Measurements from ENCODE around the gene TSPEAR.
"Not testable (repeated sequence)": the region's sequence is repeated elsewhere in the genome, so short reads cannot be mapped to it uniquely, and the experiment has no call there.

TSPEAR gene

GRCh38 chr21:44550807-44551206 lies 160.6 kb downstream of the TSPEAR start:
- no peak for FAIRE-seq
- no peak for TF ChIP-seq POLR2A (IDR thresholded peaks at IDR 0.05; ENCODE audit: low read depth, low read length)
- DNase-seq (ENCODE audit: insufficient read length, low spot score) = no peak

- not testable (repeated sequence) for DNase-seq (ENCODE audit: insufficient read length, low spot score); FAIRE-seq
Observed at GRCh38 chr21:44550285-44550684, 161.1 kb downstream of the TSPEAR start.

- no peak for FAIRE-seq
- TF ChIP-seq POLR2A (IDR thresholded peaks at IDR 0.05; ENCODE audit: low read depth, low read length) = no peak
- TF ChIP-seq POLR2AphosphoS5 (IDR thresholded peaks at IDR 0.05; ENCODE audit: low read depth, low read length) = no peak
- TF ChIP-seq POU2F2 (IDR thresholded peaks at IDR 0.05; ENCODE audit: low read depth, low read length) = no peak
- no peak for TF ChIP-seq TAF1 (IDR thresholded peaks at IDR 0.05; ENCODE audit: low read depth, low read length)
- TF ChIP-seq PAX5 (IDR thresholded peaks at IDR 0.05; ENCODE audit: insufficient read depth, low read length, severe bottlenecking) = no peak
- TF ChIP-seq SPI1 (IDR thresholded peaks at IDR 0.05; ENCODE audit: low read depth, low read length) = no peak
- DNase-seq (ENCODE audit: insufficient read length, low spot score) = no peak
Observed at GRCh38 chr21:44549525-44550211, 161.7 kb downstream of the TSPEAR start.

- no peak for TF ChIP-seq POLR2A (IDR thresholded peaks at IDR 0.05; ENCODE audit: low read depth, low read length)
- TF ChIP-seq PAX5 (IDR thresholded peaks at IDR 0.05; ENCODE audit: insufficient read depth, low read length, severe bottlenecking) = no peak
- no peak for FAIRE-seq
- DNase-seq (ENCODE audit: insufficient read length, low spot score) = no peak
Observed at GRCh38 chr21:44548922-44549321, 162.4 kb downstream of the TSPEAR start.

GRCh38 chr21:44548381-44548780 lies 163.0 kb downstream of the TSPEAR start:
- TF ChIP-seq POLR2A (IDR thresholded peaks at IDR 0.05; ENCODE audit: low read depth, low read length) (no peak), POLR2AphosphoS5 (IDR thresholded peaks at IDR 0.05; ENCODE audit: low read depth, low read length) (no peak), POU2F2 (IDR thresholded peaks at IDR 0.05; ENCODE audit: low read depth, low read length) (no peak), PAX5 (IDR thresholded peaks at IDR 0.05; ENCODE audit: insufficient read depth, low read length, severe bottlenecking) (no peak), TAF1 (IDR thresholded peaks at IDR 0.05; ENCODE audit: low read depth, low read length) (no peak), SPI1 (IDR thresholded peaks at IDR 0.05; ENCODE audit: low read depth, low read length) (no peak)
- DNase-seq (ENCODE audit: insufficient read length, low spot score) (no peak), FAIRE-seq (no peak)

- TF ChIP-seq POU2F2 (IDR thresholded peaks at IDR 0.05; ENCODE audit: low read depth, low read length) (no peak), TAF1 (IDR thresholded peaks at IDR 0.05; ENCODE audit: low read depth, low read length) (no peak), SPI1 (IDR thresholded peaks at IDR 0.05; ENCODE audit: low read depth, low read length) (no peak)
- FAIRE-seq = no peak
- DNase-seq (ENCODE audit: insufficient read length, low spot score) = no peak
Observed at GRCh38 chr21:44547656-44548331, 163.6 kb downstream of the TSPEAR start.

GRCh38 chr21:44544566-44544965 lies 166.8 kb downstream of the TSPEAR start:
- FAIRE-seq = no peak

GRCh38 chr21:44542716-44543115 lies 168.7 kb downstream of the TSPEAR start:
- DNase-seq (ENCODE audit: insufficient read length, low spot score) (no peak), FAIRE-seq (no peak)
- TF ChIP-seq TAF1 (IDR thresholded peaks at IDR 0.05; ENCODE audit: low read depth, low read length) = no peak
- TF ChIP-seq POLR2A (IDR thresholded peaks at IDR 0.05; ENCODE audit: low read depth, low read length) = no peak
- TF ChIP-seq SPI1 (IDR thresholded peaks at IDR 0.05; ENCODE audit: low read depth, low read length) = no peak
- TF ChIP-seq POU2F2 (IDR thresholded peaks at IDR 0.05; ENCODE audit: low read depth, low read length) = no peak
- no peak for TF ChIP-seq POLR2AphosphoS5 (IDR thresholded peaks at IDR 0.05; ENCODE audit: low read depth, low read length)
- no peak for TF ChIP-seq PAX5 (IDR thresholded peaks at IDR 0.05; ENCODE audit: insufficient read depth, low read length, severe bottlenecking)

More at GRCh38 chr21:44544566-44544965, 166.8 kb downstream of the TSPEAR start:
- no peak for DNase-seq (ENCODE audit: insufficient read length, low spot score)
- no peak for TF ChIP-seq POLR2A (IDR thresholded peaks at IDR 0.05; ENCODE audit: low read depth, low read length)
- no peak for TF ChIP-seq TAF1 (IDR thresholded peaks at IDR 0.05; ENCODE audit: low read depth, low read length)
- TF ChIP-seq POLR2AphosphoS5 (IDR thresholded peaks at IDR 0.05; ENCODE audit: low read depth, low read length) = no peak
- TF ChIP-seq SPI1 (IDR thresholded peaks at IDR 0.05; ENCODE audit: low read depth, low read length) = no peak
- no peak for TF ChIP-seq POU2F2 (IDR thresholded peaks at IDR 0.05; ENCODE audit: low read depth, low read length)
- TF ChIP-seq PAX5 (IDR thresholded peaks at IDR 0.05; ENCODE audit: insufficient read depth, low read length, severe bottlenecking) = no peak

GRCh38 chr21:44540741-44541288 lies 170.6 kb downstream of the TSPEAR start:
- no peak for DNase-seq (ENCODE audit: insufficient read length, low spot score)
- FAIRE-seq = no peak
- TF ChIP-seq POU2F2 (IDR thresholded peaks at IDR 0.05; ENCODE audit: low read depth, low read length) (no peak), POLR2AphosphoS5 (IDR thresholded peaks at IDR 0.05; ENCODE audit: low read depth, low read length) (no peak), POLR2A (IDR thresholded peaks at IDR 0.05; ENCODE audit: low read depth, low read length) (no peak), SPI1 (IDR thresholded peaks at IDR 0.05; ENCODE audit: low read depth, low read length) (no peak), PAX5 (IDR thresholded peaks at IDR 0.05; ENCODE audit: insufficient read depth, low read length, severe bottlenecking) (no peak), TAF1 (IDR thresholded peaks at IDR 0.05; ENCODE audit: low read depth, low read length) (no peak)

- DNase-seq (ENCODE audit: insufficient read length, low spot score) (no peak), FAIRE-seq (no peak)
- TF ChIP-seq SPI1 (IDR thresholded peaks at IDR 0.05; ENCODE audit: low read depth, low read length) (no peak), POLR2AphosphoS5 (IDR thresholded peaks at IDR 0.05; ENCODE audit: low read depth, low read length) (no peak), TAF1 (IDR thresholded peaks at IDR 0.05; ENCODE audit: low read depth, low read length) (no peak), POU2F2 (IDR thresholded peaks at IDR 0.05; ENCODE audit: low read depth, low read length) (no peak)
Observed at GRCh38 chr21:44539991-44540666, 171.2 kb downstream of the TSPEAR start, which contains the start of gene KRTAP10-1. Gene KRTAP10-1, minus strand, starts transcription at chr21:44540195. Its CDS starts 45 bp downstream, at chr21:44540150.
